ENCODE measurements around the gene PDE4D. TPM values are rescaled to one million over a fixed set of nuclear protein-coding genes. Genes with fewer than 3 reads are reported as not detected.

PDE4D gene
- total RNA-seq, 2 experiments from 2014 or later, result 75.5 to 80.7 TPM

DNA sequence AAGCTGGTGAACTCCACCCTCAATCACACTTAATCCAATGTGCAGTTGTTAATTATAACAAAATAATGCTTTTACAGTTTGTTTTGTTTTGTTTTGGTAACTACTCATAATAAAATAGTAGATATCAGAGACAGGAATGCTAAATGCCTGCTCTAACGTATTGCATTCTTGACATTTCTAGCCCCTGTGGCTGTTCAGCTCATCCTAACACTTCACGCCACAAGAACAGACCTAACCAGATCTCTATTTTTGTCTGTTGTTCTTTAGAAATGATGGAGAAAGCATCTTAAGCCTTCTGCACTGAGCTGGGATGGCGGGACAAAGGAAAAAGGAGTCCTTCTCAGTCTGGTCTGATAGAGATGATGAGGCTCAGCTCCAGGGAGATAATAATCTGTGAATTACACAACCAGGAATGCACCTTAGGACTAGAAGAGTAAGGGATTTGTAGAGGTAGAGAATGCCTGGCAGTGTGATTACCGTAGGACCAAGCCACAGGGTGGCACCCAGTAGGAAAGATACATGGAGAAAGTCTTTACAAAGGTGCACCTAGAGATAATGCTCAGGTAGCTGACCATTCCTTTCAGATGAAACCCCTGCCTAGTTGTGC, 628.8 kb downstream of the PDE4D start:
- TF ChIP-seq, protein P1, sequence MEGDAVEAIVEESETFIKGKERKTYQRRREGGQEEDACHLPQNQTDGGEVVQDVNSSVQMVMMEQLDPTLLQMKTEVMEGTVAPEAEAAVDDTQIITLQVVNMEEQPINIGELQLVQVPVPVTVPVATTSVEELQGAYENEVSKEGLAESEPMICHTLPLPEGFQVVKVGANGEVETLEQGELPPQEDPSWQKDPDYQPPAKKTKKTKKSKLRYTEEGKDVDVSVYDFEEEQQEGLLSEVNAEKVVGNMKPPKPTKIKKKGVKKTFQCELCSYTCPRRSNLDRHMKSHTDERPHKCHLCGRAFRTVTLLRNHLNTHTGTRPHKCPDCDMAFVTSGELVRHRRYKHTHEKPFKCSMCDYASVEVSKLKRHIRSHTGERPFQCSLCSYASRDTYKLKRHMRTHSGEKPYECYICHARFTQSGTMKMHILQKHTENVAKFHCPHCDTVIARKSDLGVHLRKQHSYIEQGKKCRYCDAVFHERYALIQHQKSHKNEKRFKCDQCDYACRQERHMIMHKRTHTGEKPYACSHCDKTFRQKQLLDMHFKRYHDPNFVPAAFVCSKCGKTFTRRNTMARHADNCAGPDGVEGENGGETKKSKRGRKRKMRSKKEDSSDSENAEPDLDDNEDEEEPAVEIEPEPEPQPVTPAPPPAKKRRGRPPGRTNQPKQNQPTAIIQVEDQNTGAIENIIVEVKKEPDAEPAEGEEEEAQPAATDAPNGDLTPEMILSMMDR (IDR thresholded peaks at IDR 0.05), result no peak
- Mint-ChIP-seq H3K4me1 (ENCODE audit: low read depth) (no peaks in the 10 kb centered on the region), H3K4me3 (no peak overlapping the region), H3K27ac (no peak overlapping the region), H3K36me3 (ENCODE audit: low read depth) (no peaks in the 10 kb centered on the region), H3K9me3 (no peaks in the 10 kb centered on the region), H3K27me3 (no peaks in the 10 kb centered on the region)
- ChIA-PET POLR2A (no interaction called here), CTCF (no interaction called here)
- ATAC-seq (no peak), DNase-seq (no peak)
- intact Hi-C loops (cut with micrococcal nuclease), result no loop called here

DNA sequence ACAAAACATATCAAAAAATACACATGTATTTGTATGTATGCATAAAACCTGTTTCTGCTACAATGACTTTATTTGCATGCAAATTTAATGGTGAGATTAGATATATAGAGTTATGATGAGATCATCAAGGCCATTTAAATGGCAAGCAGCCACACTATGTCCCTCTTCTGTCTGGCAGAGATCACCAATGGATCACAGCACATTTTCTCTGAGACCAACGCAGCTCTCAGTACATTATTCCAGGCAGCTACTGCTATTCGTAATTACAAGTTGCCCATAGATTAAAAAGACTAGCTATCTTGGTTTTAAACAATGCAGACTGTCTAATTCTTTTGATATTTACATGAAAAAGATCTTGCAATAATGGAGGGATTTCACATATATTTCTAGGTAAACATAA, 629.5 kb downstream of the PDE4D start:
- Mint-ChIP-seq H3K27ac (no peak overlapping the region), H3K4me3 (no peak overlapping the region), H3K4me1 (ENCODE audit: low read depth) (no peaks in the 10 kb centered on the region), H3K9me3 (no peaks in the 10 kb centered on the region), H3K27me3 (no peaks in the 10 kb centered on the region), H3K36me3 (ENCODE audit: low read depth) (no peaks in the 10 kb centered on the region)
- intact Hi-C loops (cut with micrococcal nuclease), result no loop called here
- ChIA-PET POLR2A (no interaction called here), CTCF (no interaction called here)
- TF ChIP-seq, protein P1 (IDR thresholded peaks at IDR 0.05), result no peak
- no peak for ATAC-seq
- DNase-seq, result no peak

DNA sequence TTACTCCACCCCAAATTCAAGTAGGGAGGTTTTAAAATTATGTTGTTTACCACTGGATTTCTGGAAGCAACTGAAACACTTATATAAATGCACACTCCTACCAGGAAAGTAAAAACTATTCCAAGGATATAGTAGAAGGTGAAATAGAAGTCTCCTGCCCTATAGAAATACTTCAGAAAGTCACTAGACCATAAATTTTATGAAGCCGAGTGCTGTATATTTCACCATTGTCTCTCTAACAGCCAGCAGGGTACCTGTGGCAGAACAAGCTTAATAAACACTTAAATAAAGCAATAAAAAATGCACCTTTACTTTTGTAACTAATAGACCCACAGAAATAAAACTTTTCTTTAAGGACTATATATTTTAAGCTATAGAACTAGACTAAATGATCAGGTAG, 631.6 kb downstream of the PDE4D start:
- TF ChIP-seq, protein P1 (IDR thresholded peaks at IDR 0.05), result no peak
- ChIA-PET POLR2A (no interaction called here), CTCF (interaction anchor here (1.6 kb wide), 1 partner anchor 73 kb away, joined by 4 read pairs; no protein-coding TSS in a partner anchor)
- Mint-ChIP-seq H3K27me3 (peaks cover 4% of the 10 kb centered on the region), H3K27ac (no peak overlapping the region), H3K9me3 (no peaks in the 10 kb centered on the region), H3K36me3 (ENCODE audit: low read depth) (no peaks in the 10 kb centered on the region), H3K4me1 (ENCODE audit: low read depth) (no peaks in the 10 kb centered on the region), H3K4me3 (no peak overlapping the region)
- no peak for DNase-seq
- no peak for ATAC-seq
- intact Hi-C loops (cut with micrococcal nuclease), result no loop called here

DNA sequence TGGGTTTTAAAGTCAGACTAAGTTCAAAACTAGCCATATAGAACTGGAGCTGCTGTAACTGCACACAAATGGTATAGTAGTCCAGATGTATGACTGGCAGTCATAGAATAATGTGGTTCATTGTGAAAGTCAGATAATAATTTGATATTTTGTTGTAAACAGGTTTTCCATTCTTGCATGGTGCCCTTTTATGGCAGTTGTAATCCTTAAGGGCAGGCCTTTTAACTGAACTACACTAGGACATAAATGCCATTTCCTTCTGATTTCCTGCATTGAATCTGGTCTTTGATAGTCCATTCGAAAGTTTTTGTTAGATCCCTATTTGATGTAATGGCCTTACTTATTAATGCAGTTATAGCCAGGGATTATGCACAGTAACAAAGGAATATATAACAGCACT, 632.6 kb downstream of the PDE4D start:
- Mint-ChIP-seq H3K27ac (no peak overlapping the region), H3K27me3 (peaks cover 5% of the 10 kb centered on the region), H3K4me3 (no peak overlapping the region), H3K9me3 (no peaks in the 10 kb centered on the region), H3K36me3 (ENCODE audit: low read depth) (no peaks in the 10 kb centered on the region), H3K4me1 (ENCODE audit: low read depth) (no peaks in the 10 kb centered on the region)
- no peak for ATAC-seq
- POLR2A ChIA-PET, result no interaction called here
- no peak for DNase-seq
- intact Hi-C loops (cut with micrococcal nuclease), result no loop called here
- CTCF ChIA-PET, result interaction anchor here (1.6 kb wide), 1 partner anchor 72 kb away, joined by 4 read pairs; no protein-coding TSS in a partner anchor
- TF ChIP-seq, protein P1 (IDR thresholded peaks at IDR 0.05), result no peak

DNA sequence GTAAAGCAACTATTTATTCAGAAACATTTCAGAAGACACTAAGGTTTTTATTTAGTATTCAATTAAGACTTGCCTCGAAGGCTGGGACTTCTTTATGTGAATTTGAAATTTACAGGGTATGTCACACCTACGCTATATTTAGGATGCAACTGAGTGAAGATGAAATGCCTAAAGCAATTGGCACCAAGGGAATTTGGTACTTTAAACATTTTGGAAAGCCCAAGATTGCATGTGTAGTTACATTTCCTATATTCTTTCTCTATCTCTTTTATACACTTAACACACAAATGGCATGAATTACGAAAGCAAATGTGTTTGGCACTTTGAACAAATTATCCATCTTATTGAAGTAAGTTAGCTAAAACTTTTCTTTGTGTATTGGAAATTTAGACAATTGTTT, 633.3 kb downstream of the PDE4D start:
- H3K27ac Mint-ChIP-seq, result no peak overlapping the region
- no peaks in the 10 kb centered on the region for H3K9me3 Mint-ChIP-seq
- intact Hi-C loops (cut with micrococcal nuclease), result no loop called here
- H3K4me1 Mint-ChIP-seq (ENCODE audit: low read depth), result no peaks in the 10 kb centered on the region
- TF ChIP-seq, protein P1 (IDR thresholded peaks at IDR 0.05), result no peak
- ATAC-seq, result no peak
- ChIA-PET POLR2A (interaction anchor here (0.7 kb wide), 1 partner anchor 72 kb away, joined by 3 read pairs; no protein-coding TSS in a partner anchor), CTCF (no interaction called here)
- H3K36me3 Mint-ChIP-seq (ENCODE audit: low read depth), result no peaks in the 10 kb centered on the region
- DNase-seq, result no peak
- peaks cover 6% of the 10 kb centered on the region for H3K27me3 Mint-ChIP-seq
- no peak overlapping the region for H3K4me3 Mint-ChIP-seq
